ENCODE measurements around the gene TEX19. TPM values are rescaled to one million over a fixed set of nuclear protein-coding genes. Genes with fewer than 3 reads are reported as not detected.

The TEX19 gene
- total and polyA plus RNA-seq, 9 of the 15 experiments (the other 6 are each of a cell fraction or from before 2014, with no cell fraction given), result 0.10 to 4.9 (median 1.9) TPM

- TF ChIP-seq ZNF407 (IDR thresholded peaks at IDR 0.05; ENCODE audit: low read depth), result no peak
- no peak for TF ChIP-seq ZNF444 (CRISPR knock-in tag; IDR thresholded peaks at IDR 0.05)
- no peak for TF ChIP-seq TOE1 (IDR thresholded peaks at IDR 0.05; ENCODE audit: borderline replicate concordance)
- no peak for TF ChIP-seq TOE1 (CRISPR knock-in tag; IDR thresholded peaks at IDR 0.05; ENCODE audit: borderline replicate concordance, low read depth)
- no peak for TF ChIP-seq GABPB1 (CRISPR knock-in tag; IDR thresholded peaks at IDR 0.05)
- TF ChIP-seq ZNF212 (CRISPR knock-in tag; IDR thresholded peaks at IDR 0.05), result no peak
- no peak for TF ChIP-seq HEY1 (CRISPR knock-in tag; IDR thresholded peaks at IDR 0.05; ENCODE audit: borderline replicate concordance)
- no peak for TF ChIP-seq ZNF766 (CRISPR knock-in tag; conservative IDR thresholded peaks at IDR 0.05)
- TF ChIP-seq HNRNPK (IDR thresholded peaks at IDR 0.05; ENCODE audit: low read depth, low read length, poor library complexity, severe bottlenecking), result no peak
- TF ChIP-seq ZNF707 (CRISPR knock-in tag; conservative IDR thresholded peaks at IDR 0.05), result 0 out of 2 replicates have a peak, but pooled peaks have one; percentile 17
- no peak for TF ChIP-seq RCOR1 (IDR thresholded peaks at IDR 0.05; ENCODE audit: borderline replicate concordance in 1 of 2, low read depth in 2 of 2, low read length in 2 of 2)
- TF ChIP-seq, protein P1, sequence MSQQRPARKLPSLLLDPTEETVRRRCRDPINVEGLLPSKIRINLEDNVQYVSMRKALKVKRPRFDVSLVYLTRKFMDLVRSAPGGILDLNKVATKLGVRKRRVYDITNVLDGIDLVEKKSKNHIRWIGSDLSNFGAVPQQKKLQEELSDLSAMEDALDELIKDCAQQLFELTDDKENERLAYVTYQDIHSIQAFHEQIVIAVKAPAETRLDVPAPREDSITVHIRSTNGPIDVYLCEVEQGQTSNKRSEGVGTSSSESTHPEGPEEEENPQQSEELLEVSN (IDR thresholded peaks at IDR 0.05; ENCODE audit: borderline replicate concordance in 1 of 2, extremely low read depth in 1 of 2, insufficient read depth in 1 of 2, insufficient read length in 1 of 2, low read depth in 1 of 2, low read length in 1 of 2, poor library complexity in 1 of 2, severe bottlenecking in 1 of 2), result peak in 1 of 2 experiments; percentile 34
- no peak for TF ChIP-seq NONO (IDR thresholded peaks at IDR 0.05; ENCODE audit: low read depth in 2 of 2, low read length in 1 of 2)
- peak; percentile 81; the same call in 1 of the 2 replicates for TF ChIP-seq ZNF277 (CRISPR knock-in tag; IDR thresholded peaks at IDR 0.05; ENCODE audit: borderline replicate concordance)
- TF ChIP-seq MAFK (IDR thresholded peaks at IDR 0.05; ENCODE audit: low read length), result no peak
Observed at GRCh38 chr17:82333279-82334171, 25.5 kb upstream of the TEX19 start, which contains the start of gene SECTM1 (continued).
